SK-N-SH treated with all-trans-retinoic acid at 6 μM for 48 hours (cell line): ENCODE measurements around the gene DOP1A.

Experiments
- BACH2 ChIP-seq: fragments of 250-450 bp; sonication (Bioruptor Pico); IDR thresholded peaks from 2 replicates; pipeline ENCODE4 v1.9.0; 2021; ENCODE audit warnings: mild to moderate bottlenecking, borderline replicate concordance
- CSDC2 ChIP-seq: fragments of 250-450 bp; sonication (Bioruptor Pico); IDR thresholded peaks from 2 replicates; pipeline ENCODE4 v1.5.0; 2020; ENCODE audit warnings: mild to moderate bottlenecking, moderate library complexity
- GLIS3 ChIP-seq: fragments of 250-450 bp; sonication (Bioruptor Pico); IDR thresholded peaks from 2 replicates; pipeline ENCODE4 v1.5.0; 2020; ENCODE audit warnings: mild to moderate bottlenecking, moderate library complexity
- OSR1 ChIP-seq: fragments of 250-450 bp; sonication (Bioruptor Pico); IDR thresholded peaks from 2 replicates; pipeline ENCODE4 v1.8.0; 2022; ENCODE audit warnings: moderate library complexity, mild to moderate bottlenecking, inconsistent platforms
- PPARA ChIP-seq: fragments of 250-450 bp; sonication (Bioruptor Pico); IDR thresholded peaks from 2 replicates; pipeline ENCODE4 v1.5.0; 2020; ENCODE audit warnings: mild to moderate bottlenecking, borderline replicate concordance
- RARB ChIP-seq: fragments of 250-450 bp; sonication (Bioruptor Pico); IDR thresholded peaks from 2 replicates; pipeline ENCODE4 v1.8.0; 2021; ENCODE audit warnings: mild to moderate bottlenecking, moderate library complexity
- SNAI2 ChIP-seq: fragments of 250-450 bp; sonication (Bioruptor Pico); IDR thresholded peaks from 2 replicates; pipeline ENCODE4 v1.5.0; 2020; ENCODE audit warnings: mild to moderate bottlenecking, moderate library complexity
- ZNF8 ChIP-seq: fragments of 450-650 bp; formaldehyde crosslinking; IDR thresholded peaks from 2 replicates; pipeline ENCODE4 v1.5.0; 2020; ENCODE audit warnings: mild to moderate bottlenecking, moderate library complexity
- TF ChIP-seq, protein P1 (sequence below): fragments of 250-450 bp; sonication (Bioruptor Pico); IDR thresholded peaks from 2 replicates; pipeline ENCODE4 v1.8.0; 2020; ENCODE audit warnings: mild to moderate bottlenecking, moderate library complexity, borderline replicate concordance
- TF ChIP-seq, protein P2 (sequence below): fragments of 250-450 bp; sonication (Bioruptor Pico); IDR thresholded peaks from 2 replicates; pipeline ENCODE4 v1.8.0; 2021; ENCODE audit warnings: low read depth, mild to moderate bottlenecking, moderate library complexity, borderline replicate concordance

DNA sequence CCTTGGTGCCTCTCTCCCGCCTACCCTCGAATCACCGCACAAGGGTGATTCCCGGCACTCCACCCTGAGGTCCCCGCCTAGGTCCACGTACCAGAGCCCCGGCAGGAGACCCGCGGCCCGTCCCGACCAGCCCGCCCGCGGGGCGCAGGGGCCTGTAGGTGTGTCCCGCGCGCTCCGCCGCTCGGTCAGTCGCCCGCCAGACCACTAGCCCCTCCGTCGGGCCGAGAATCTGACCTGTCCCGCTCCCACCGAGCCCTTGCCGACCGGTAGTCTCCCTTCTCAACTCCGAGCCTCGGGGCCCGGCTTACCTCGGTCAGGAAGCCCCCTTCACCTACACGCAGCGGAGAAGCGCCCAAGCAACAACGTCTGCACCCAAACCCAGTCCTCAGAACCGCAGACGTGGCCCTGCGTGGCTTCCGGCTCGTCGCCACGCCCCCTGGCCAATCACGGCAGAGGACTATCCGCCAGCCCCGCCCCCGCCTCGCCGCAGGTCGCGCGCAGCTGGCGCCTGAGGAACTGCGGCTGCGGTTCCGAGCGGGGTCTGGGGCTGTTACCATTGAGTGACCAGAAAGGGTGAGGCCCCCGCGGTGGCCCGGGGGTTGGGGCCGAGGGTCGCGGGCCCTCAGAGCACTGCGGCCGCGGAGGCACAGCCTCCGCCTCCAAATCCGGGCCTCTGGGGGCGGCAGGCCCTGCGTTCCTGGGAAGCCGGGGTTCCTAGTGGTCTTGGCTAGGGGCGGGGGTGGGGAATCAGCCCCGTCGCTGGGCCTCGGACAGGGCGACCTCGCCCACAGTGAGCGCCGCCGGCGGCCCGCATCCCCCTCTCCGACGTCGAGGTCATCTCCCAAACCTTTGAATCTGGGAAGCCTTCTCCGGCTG lies 125.6 kb downstream of the DOP1A start, which contains the start of the genes PGM3 and RWDD2A:
- no peak for TF ChIP-seq SNAI2
- no peak for TF ChIP-seq PPARA (CRISPR knock-in tag)
- TF ChIP-seq, protein P1, sequence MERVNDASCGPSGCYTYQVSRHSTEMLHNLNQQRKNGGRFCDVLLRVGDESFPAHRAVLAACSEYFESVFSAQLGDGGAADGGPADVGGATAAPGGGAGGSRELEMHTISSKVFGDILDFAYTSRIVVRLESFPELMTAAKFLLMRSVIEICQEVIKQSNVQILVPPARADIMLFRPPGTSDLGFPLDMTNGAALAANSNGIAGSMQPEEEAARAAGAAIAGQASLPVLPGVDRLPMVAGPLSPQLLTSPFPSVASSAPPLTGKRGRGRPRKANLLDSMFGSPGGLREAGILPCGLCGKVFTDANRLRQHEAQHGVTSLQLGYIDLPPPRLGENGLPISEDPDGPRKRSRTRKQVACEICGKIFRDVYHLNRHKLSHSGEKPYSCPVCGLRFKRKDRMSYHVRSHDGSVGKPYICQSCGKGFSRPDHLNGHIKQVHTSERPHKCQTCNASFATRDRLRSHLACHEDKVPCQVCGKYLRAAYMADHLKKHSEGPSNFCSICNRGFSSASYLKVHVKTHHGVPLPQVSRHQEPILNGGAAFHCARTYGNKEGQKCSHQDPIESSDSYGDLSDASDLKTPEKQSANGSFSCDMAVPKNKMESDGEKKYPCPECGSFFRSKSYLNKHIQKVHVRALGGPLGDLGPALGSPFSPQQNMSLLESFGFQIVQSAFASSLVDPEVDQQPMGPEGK (CRISPR knock-in tag), result no peak
- TF ChIP-seq, protein P2, sequence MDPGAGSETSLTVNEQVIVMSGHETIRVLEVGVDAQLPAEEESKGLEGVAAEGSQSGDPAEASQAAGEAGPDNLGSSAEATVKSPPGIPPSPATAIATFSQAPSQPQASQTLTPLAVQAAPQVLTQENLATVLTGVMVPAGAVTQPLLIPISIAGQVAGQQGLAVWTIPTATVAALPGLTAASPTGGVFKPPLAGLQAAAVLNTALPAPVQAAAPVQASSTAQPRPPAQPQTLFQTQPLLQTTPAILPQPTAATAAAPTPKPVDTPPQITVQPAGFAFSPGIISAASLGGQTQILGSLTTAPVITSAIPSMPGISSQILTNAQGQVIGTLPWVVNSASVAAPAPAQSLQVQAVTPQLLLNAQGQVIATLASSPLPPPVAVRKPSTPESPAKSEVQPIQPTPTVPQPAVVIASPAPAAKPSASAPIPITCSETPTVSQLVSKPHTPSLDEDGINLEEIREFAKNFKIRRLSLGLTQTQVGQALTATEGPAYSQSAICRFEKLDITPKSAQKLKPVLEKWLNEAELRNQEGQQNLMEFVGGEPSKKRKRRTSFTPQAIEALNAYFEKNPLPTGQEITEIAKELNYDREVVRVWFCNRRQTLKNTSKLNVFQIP (CRISPR knock-in tag), result no peak
- TF ChIP-seq RARB (CRISPR knock-in tag), result no peak
- TF ChIP-seq GLIS3 (CRISPR knock-in tag), result no peak
- TF ChIP-seq CSDC2 (CRISPR knock-in tag), result no peak
- TF ChIP-seq BACH2 (CRISPR knock-in tag), result no peak
- TF ChIP-seq OSR1 (CRISPR knock-in tag), result no peak
- TF ChIP-seq ZNF8 (CRISPR knock-in tag), result no peak
